GM21529 (cell line): ENCODE results near the gene CFAP74.

Source experiments
- ATAC-seq: cut with Tn5 transposase; IDR thresholded peaks from one replicate; pipeline ENCODE4 v1.9.1; 2021; ENCODE audit not compliant: unreplicated experiment

Gene CFAP74

GRCh38 chr1:1880617-1881312 lies 122.8 kb downstream of the CFAP74 start:
- no peak for ATAC-seq

GRCh38 chr1:1879942-1880341 lies 123.6 kb downstream of the CFAP74 start:
- no peak for ATAC-seq

- no peak for ATAC-seq
Measured at GRCh38 chr1:1877865-1878436, 125.6 kb downstream of the CFAP74 start.

GRCh38 chr1:1876335-1876930 lies 127.2 kb downstream of the CFAP74 start:
- ATAC-seq, result no peak

- no peak for ATAC-seq
Measured at GRCh38 chr1:1875932-1876331, 127.7 kb downstream of the CFAP74 start.

GRCh38 chr1:1874901-1875300 lies 128.7 kb downstream of the CFAP74 start:
- no peak for ATAC-seq

- no peak for ATAC-seq
Measured at GRCh38 chr1:1873186-1873585, 130.4 kb downstream of the CFAP74 start.

- ATAC-seq, result no peak
Measured at GRCh38 chr1:1872329-1872994, 131.1 kb downstream of the CFAP74 start.
